HepG2 (cell line): ENCODE measurements around the gene ANKS4B. TPM values are rescaled to one million over a fixed set of nuclear protein-coding genes. Genes with fewer than 3 reads are reported as not detected.

Experiments used
- ATAC-seq: fragments of 200-7000 bp; cut with Tn5 transposase; 3 replicates; pipeline ENCODE4 v1.9.1; 2020; ENCODE audit warnings: mild to moderate bottlenecking, moderate library complexity
- BruUV-seq: library from RNA; stranded (reverse); fragments of 400-500 nt; replicated peaks from 2 replicates; lab custom pipeline; 2021; lab: Mats Ljungman, UMichigan
- CTCF ChIA-PET: fragments of 300-600 bp; formaldehyde crosslinking; extraction: SDS; loops from one replicate; lab custom pipeline; 2021; ENCODE audit warnings: low total read pairs, inconsistent platforms, low intra/inter-chr PET ratio; lab: Yijun Ruan, JAX
- POLR2A ChIA-PET: fragments of 350-600 bp; sonication (Branson Sonifier 250); formaldehyde crosslinking; loops from one replicate; lab custom pipeline; 2020; ENCODE audit warnings: antibody characterized with exemption, inconsistent platforms; lab: Yijun Ruan, JAX
- DNase-seq: peaks from one replicate; pipeline ENCODE4 v3.0.0-alpha.2; 2015; ENCODE audit warnings: low spot score
- FAIRE-seq: peaks from 3 replicates; lab custom pipeline; 2011; peaks lifted over from hg19 to GRCh38; lab: Jason Lieb, UNC
- H2AFZ ChIP-seq: one replicate; pipeline ENCODE4 v1.6.1; 2011; ENCODE audit warnings: low read length, inconsistent platforms
- H3K27ac ChIP-seq: fragments of 300-600 bp; 3 replicates; pipeline ENCODE4 v1.8.0; 2011; ENCODE audit warnings: mixed run types, mild to moderate bottlenecking, mixed read lengths, low read length, inconsistent platforms; ENCODE audit not compliant: insufficient read depth; ENCODE audit errors: extremely low read length
- H3K27me3 ChIP-seq, 2 experiments: fragments of 200-600 bp in 1 of 2; 2 replicates in 1 of 2; 3 replicates in 1 of 2; pipeline versions ENCODE4 v1.6.0 to v1.8.0; 2011; ENCODE audit warnings: low read length in 2 of 2, mild to moderate bottlenecking in 2 of 2, moderate library complexity in 2 of 2, inconsistent platforms in 1 of 2; ENCODE audit not compliant: insufficient read depth in 2 of 2, control insufficient read depth in 1 of 2
- H3K36me3 ChIP-seq, 2 experiments: fragments of 200-600 bp in 1 of 2; replicated peaks in 1 of 2; 2 replicates in 1 of 2; 3 replicates in 1 of 2; pipeline versions ENCODE4 v1.5.1 to v1.8.0; 2011; ENCODE audit warnings: low read length in 2 of 2, inconsistent platforms in 1 of 2; ENCODE audit not compliant: insufficient read depth in 2 of 2, control insufficient read depth in 1 of 2
- H3K4me1 ChIP-seq: 2 replicates; pipeline ENCODE4 v1.5.1; 2012; ENCODE audit warnings: low read length, inconsistent platforms; ENCODE audit not compliant: insufficient read depth
- H3K4me2 ChIP-seq: 2 replicates; pipeline ENCODE4 v1.6.0; 2011; ENCODE audit warnings: low read depth, low read length, inconsistent platforms
- H3K4me3 ChIP-seq, 3 experiments: fragments of 200-600 bp in 1 of 3; sonication (generic), shearing (Covaris generic) in 1 of 3; replicated peaks in 1 of 3; 2 replicates each; pipeline ENCODE4 v1.5.1; 2011 to 2016; ENCODE audit warnings: low read length in 3 of 3, inconsistent platforms in 2 of 3, low read depth in 2 of 3, mild to moderate bottlenecking in 2 of 3, control low read depth in 1 of 3, mixed read lengths in 1 of 3; ENCODE audit not compliant: insufficient read depth in 1 of 3
- H3K79me2 ChIP-seq: one replicate; pipeline ENCODE4 v1.6.1; 2011; ENCODE audit warnings: low read length, inconsistent platforms; ENCODE audit not compliant: insufficient read depth
- H3K9ac ChIP-seq: 2 replicates; pipeline ENCODE4 v1.6.0; 2011; ENCODE audit warnings: mild to moderate bottlenecking, low read depth, low read length, inconsistent platforms; ENCODE audit not compliant: insufficient read depth
- H3K9me3 ChIP-seq: 2 replicates; pipeline ENCODE4 v1.5.1; 2012; ENCODE audit warnings: mild to moderate bottlenecking, low read length
- H4K20me1 ChIP-seq: 2 replicates; pipeline ENCODE4 v1.6.0; 2011; ENCODE audit warnings: inconsistent platforms, mild to moderate bottlenecking, low read length, moderate library complexity; ENCODE audit not compliant: insufficient read depth
- ATF3 ChIP-seq: sonication (generic); formaldehyde crosslinking; IDR thresholded peaks from 2 replicates; pipeline ENCODE4 v1.4.0; 2020; ENCODE audit warnings: missing genetic modification reagents
- ATF7-NPFF ChIP-seq: sonication (generic); formaldehyde crosslinking; IDR thresholded peaks from 2 replicates; pipeline ENCODE4 v1.8.1; 2023; ENCODE audit warnings: mild to moderate bottlenecking, low read depth, missing genetic modification reagents, moderate library complexity
- CENPX ChIP-seq: sonication (generic); formaldehyde crosslinking; IDR thresholded peaks from 2 replicates; pipeline ENCODE4 v1.9.0; 2021; ENCODE audit warnings: mild to moderate bottlenecking, missing genetic modification reagents, moderate library complexity
- EEA1 ChIP-seq: sonication (generic); formaldehyde crosslinking; IDR thresholded peaks from 2 replicates; pipeline ENCODE4 v1.5.1; 2020; ENCODE audit warnings: mild to moderate bottlenecking, missing genetic modification reagents, borderline replicate concordance
- ETV6 ChIP-seq: sonication (generic); formaldehyde crosslinking; conservative IDR thresholded peaks from 2 replicates; pipeline ENCODE4 v1.4.0; 2020; ENCODE audit warnings: missing genetic modification reagents
- FOXC1 ChIP-seq: sonication (generic); formaldehyde crosslinking; IDR thresholded peaks from 2 replicates; pipeline ENCODE4 v1.8.0; 2022; ENCODE audit warnings: mild to moderate bottlenecking, missing genetic modification reagents, borderline replicate concordance
- GATAD2A ChIP-seq: IDR thresholded peaks from 2 replicates; pipeline ENCODE4 v1.6.1; 2016
- GFI1 ChIP-seq: sonication (generic); formaldehyde crosslinking; IDR thresholded peaks from 2 replicates; pipeline ENCODE4 v1.5.0; 2020; ENCODE audit warnings: missing genetic modification reagents, mild to moderate bottlenecking, borderline replicate concordance
- HMG20B ChIP-seq: conservative IDR thresholded peaks from 2 replicates; pipeline ENCODE4 v1.6.1; 2016; ENCODE audit warnings: missing genetic modification reagents, missing compliant biosample characterization
- ISX ChIP-seq: sonication (generic); formaldehyde crosslinking; conservative IDR thresholded peaks from 2 replicates; pipeline ENCODE4 v1.5.0; 2020; ENCODE audit warnings: missing genetic modification reagents
- ZFP41 ChIP-seq: sonication (generic); formaldehyde crosslinking; IDR thresholded peaks from 2 replicates; pipeline ENCODE4 v1.4.0; 2020; ENCODE audit warnings: mild to moderate bottlenecking, missing genetic modification reagents, borderline replicate concordance
- ZFP90 ChIP-seq: sonication (generic); formaldehyde crosslinking; IDR thresholded peaks from 2 replicates; pipeline ENCODE4 v1.8.0; 2022; ENCODE audit warnings: missing genetic modification reagents, mild to moderate bottlenecking, inconsistent platforms, borderline replicate concordance
- ZMAT3 ChIP-seq: sonication (generic); formaldehyde crosslinking; conservative IDR thresholded peaks from 2 replicates; pipeline ENCODE4 v1.7.0; 2021; ENCODE audit warnings: missing genetic modification reagents
- WGBS: methylation state at CpG from one replicate; pipeline ENCODE4 v1.1.6; 2017; ENCODE audit warnings: low lambda C conversion rate; 5-methylcytosine and 5-hydroxymethylcytosine counted together
- in situ Hi-C: cut with HindIII; loops from 2 replicates; pipeline ENCODE4 v1.10.0; 2017; ENCODE audit warnings: low pct_unique_long_range_greater_than_20kb; ENCODE audit not compliant: extremely low pct_ligation_motif_present
- intact Hi-C: fragments of 100-400 bp; cut with micrococcal nuclease; formaldehyde crosslinking; loops from one replicate; pipeline ENCODE4 v1.10.0; 2022; ENCODE audit not compliant: unreplicated experiment
- polyA plus RNA-seq, 8 experiments: library from polyadenylated mRNA; depleted of rRNA in 3 of 8; stranded (reverse) in 7 of 8; unstranded in 1 of 8; fragments of >200 nt; fragmentation: Illumina TruSeq in 4 of 8; extraction: Trizol in 4 of 8; gene quantifications; 2 replicates each; pipeline versions ENCODE4 v1.2.1 to v1.2.3, GENCODE V29; 2011 to 2016; ENCODE audit warnings: low read depth in 4 of 8, missing spikeins in 1 of 8, mixed read lengths in 1 of 8; ENCODE audit not compliant: insufficient read depth in 1 of 8
- total RNA-seq, 5 experiments: library from RNA; depleted of rRNA; stranded (reverse); fragments of >200 nt; fragmentation: Illumina TruSeq; extraction: Trizol; gene quantifications; 2 replicates each; pipeline ENCODE4 v1.2.3, GENCODE V29; 2016; ENCODE audit warnings: low read depth in 1 of 5
- TF ChIP-seq, protein P1 (sequence below), 2 experiments: sonication (generic) in 1 of 2; formaldehyde crosslinking in 1 of 2; IDR thresholded peaks; 2 replicates each; pipeline versions ENCODE4 v1.5.1 to v1.6.1; 2011 to 2020; ENCODE audit warnings: borderline replicate concordance in 1 of 2, low read depth in 1 of 2, low read length in 1 of 2, mild to moderate bottlenecking in 1 of 2, missing genetic modification reagents in 1 of 2, moderate library complexity in 1 of 2
- TF ChIP-seq, protein P2 (sequence below): sonication (generic); formaldehyde crosslinking; IDR thresholded peaks from 2 replicates; pipeline ENCODE4 v1.5.0; 2020; ENCODE audit warnings: mild to moderate bottlenecking, missing genetic modification reagents, borderline replicate concordance

ANKS4B gene
- total and polyA plus RNA-seq, 2 of the 13 experiments (the other 11 are each of a cell fraction or from before 2014, with no cell fraction given): 6.5 to 30.0 TPM

DNA sequence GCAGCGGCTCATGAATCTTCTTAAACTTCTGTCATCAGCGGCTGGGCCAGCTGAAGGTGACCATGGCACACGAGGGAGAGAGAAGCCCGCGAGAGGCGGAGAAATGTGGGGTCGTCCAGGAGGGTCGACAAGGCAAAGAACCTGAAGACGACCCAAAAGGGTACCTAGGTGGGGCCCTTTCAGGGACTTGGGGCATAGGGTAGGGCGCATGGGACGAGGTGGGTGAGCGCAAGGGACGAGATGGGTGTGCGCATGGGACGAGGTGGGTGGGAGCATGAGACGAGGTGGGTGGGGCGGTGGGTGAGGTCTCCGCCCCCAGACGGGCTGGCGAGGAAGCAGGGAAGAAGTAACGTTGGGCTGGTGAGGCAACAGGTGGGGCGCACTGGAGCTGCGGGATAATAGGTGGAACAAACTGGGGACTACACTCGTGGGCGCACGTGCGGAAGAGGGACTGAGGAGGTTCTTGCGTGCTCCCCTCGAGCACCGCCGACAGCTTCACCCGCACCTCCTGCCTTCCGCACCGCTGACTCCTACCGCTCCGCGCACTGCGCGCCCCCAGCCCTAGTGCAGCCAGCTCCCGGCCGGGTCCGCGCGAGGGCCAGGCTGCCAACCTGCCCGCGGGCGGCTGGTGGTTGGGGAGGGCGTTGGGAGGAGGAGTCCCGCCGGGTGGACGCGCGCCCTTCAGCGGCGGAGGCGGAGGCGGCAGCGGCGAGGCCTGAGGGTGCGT lies 67.8 kb downstream of the ANKS4B start (continued):
- TF ChIP-seq, protein P1, sequence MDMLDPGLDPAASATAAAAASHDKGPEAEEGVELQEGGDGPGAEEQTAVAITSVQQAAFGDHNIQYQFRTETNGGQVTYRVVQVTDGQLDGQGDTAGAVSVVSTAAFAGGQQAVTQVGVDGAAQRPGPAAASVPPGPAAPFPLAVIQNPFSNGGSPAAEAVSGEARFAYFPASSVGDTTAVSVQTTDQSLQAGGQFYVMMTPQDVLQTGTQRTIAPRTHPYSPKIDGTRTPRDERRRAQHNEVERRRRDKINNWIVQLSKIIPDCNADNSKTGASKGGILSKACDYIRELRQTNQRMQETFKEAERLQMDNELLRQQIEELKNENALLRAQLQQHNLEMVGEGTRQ (IDR thresholded peaks at IDR 0.05; ENCODE audit: low read depth, low read length): no peak
- TF ChIP-seq, protein P1 (CRISPR knock-in tag; IDR thresholded peaks at IDR 0.05; ENCODE audit: borderline replicate concordance): no peak
- TF ChIP-seq ATF7-NPFF (CRISPR knock-in tag) (peak; percentile 95), ETV6 (CRISPR knock-in tag) (peak; percentile 61; the same call in 1 of the 2 replicates), HMG20B (CRISPR knock-in tag) (no peak; the same call in 1 of the 2 replicates), ZMAT3 (CRISPR knock-in tag) (peak; percentile 67), ZFP41 (CRISPR knock-in tag) (peak; percentile 94; the same call in 1 of the 2 replicates)

DNA sequence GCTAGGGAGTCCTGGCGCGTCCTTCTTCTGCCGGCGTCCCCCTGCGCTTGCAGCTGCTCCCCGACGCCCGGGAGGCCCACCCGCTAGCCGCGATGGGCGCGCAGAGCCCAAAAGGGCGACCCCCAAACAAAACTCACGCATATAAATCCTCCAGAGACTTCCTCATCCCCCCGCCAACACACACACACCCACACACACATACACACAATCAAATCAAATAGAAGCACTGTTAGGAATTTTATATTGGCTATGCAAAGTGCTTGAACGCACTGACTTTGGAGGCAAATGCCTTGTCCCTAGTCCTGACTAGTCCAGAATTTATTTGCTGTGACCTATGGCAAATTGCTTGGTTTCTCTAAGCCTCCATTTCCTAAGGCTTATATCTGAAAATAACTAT lies 68.4 kb downstream of the ANKS4B start:
- H3K4me3 ChIP-seq: peak overlapping the region; percentile 56 to 86 (median 63)
- ChIA-PET POLR2A (interaction anchor here (1.7 to 3.9 kb wide), 4 partner anchors 33 to 114 kb away, joined by 7 to 52 read pairs (median 12); no protein-coding TSS in a partner anchor), CTCF (interaction anchor here (3.0 to 3.3 kb wide), 2 partner anchors 113 to 144 kb away, joined by 34 to 60 read pairs; partner anchors contain the start of gene LDAF1)
- no peaks in the 10 kb centered on the region for H3K9me3 ChIP-seq
- no peaks in the 10 kb centered on the region for H3K36me3 ChIP-seq
- H2AFZ ChIP-seq: peak overlapping the region; percentile 21
- H3K79me2 ChIP-seq: no peaks in the 10 kb centered on the region
- in situ Hi-C loops (loop anchor here (5.0 to 25.0 kb wide), 3 partner anchors 115 to 260 kb away; partner anchors contain the start of gene LDAF1), intact Hi-C loops (no loop called here)
- H3K27ac ChIP-seq: peak overlapping the region; percentile 36
- FAIRE-seq: no peak
- H3K4me1 ChIP-seq: peaks cover 27% of the 10 kb centered on the region
- 1% methylated on average over 17 of the region's 17 CpGs for WGBS
- no peak for ATAC-seq
- no peak for DNase-seq
- peak overlapping the region; percentile 64 for H3K9ac ChIP-seq
- peak overlapping the region; percentile 90 for H3K4me2 ChIP-seq
- no TSS peak for BruUV-seq
- no peaks in the 10 kb centered on the region for H4K20me1 ChIP-seq
- no peaks in the 10 kb centered on the region for H3K27me3 ChIP-seq
- 0 out of 2 replicates have a peak, but pooled peaks have one; percentile 86 for TF ChIP-seq GFI1 (CRISPR knock-in tag)
- 0 out of 2 replicates have a peak, but pooled peaks have one; percentile 25 for TF ChIP-seq EEA1
- TF ChIP-seq ATF3 (CRISPR knock-in tag): 0 out of 2 replicates have a peak, but pooled peaks have one; percentile 0
- no peak for TF ChIP-seq GATAD2A (CRISPR knock-in tag)
- TF ChIP-seq FOXC1 (CRISPR knock-in tag): no peak
- TF ChIP-seq, protein P2, sequence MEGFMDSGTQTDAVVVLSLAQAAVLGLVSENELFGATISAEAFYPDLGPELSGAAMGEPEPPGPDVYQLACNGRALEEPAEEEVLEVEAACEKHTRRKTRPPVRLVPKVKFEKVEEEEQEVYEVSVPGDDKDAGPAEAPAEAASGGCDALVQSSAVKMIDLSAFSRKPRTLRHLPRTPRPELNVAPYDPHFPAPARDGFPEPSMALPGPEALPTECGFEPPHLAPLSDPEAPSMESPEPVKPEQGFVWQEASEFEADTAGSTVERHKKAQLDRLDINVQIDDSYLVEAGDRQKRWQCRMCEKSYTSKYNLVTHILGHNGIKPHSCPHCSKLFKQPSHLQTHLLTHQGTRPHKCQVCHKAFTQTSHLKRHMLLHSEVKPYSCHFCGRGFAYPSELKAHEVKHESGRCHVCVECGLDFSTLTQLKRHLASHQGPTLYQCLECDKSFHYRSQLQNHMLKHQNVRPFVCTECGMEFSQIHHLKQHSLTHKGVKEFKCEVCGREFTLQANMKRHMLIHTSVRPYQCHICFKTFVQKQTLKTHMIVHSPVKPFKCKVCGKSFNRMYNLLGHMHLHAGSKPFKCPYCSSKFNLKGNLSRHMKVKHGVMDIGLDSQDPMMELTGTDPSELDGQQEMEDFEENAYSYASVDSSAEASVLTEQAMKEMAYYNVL: 0 out of 2 replicates have a peak, but pooled peaks have one; percentile 2
- no peak for TF ChIP-seq ISX (CRISPR knock-in tag)
- TF ChIP-seq CENPX (CRISPR knock-in tag): no peak
- peak; percentile 2; the same call in 1 of the 2 replicates for TF ChIP-seq ZFP90 (CRISPR knock-in tag)
